HepG2 (cell line): ENCODE results near the gene CADM1. TPM values are rescaled to one million over a fixed set of nuclear protein-coding genes. Genes with fewer than 3 reads are reported as not detected.

ENCODE experiments used
- GFI1 ChIP-seq: sonication (generic); formaldehyde crosslinking; IDR thresholded peaks from 2 replicates; pipeline ENCODE4 v1.5.0; 2020; ENCODE audit warnings: missing genetic modification reagents, mild to moderate bottlenecking, borderline replicate concordance
- ISX ChIP-seq: sonication (generic); formaldehyde crosslinking; conservative IDR thresholded peaks from 2 replicates; pipeline ENCODE4 v1.5.0; 2020; ENCODE audit warnings: missing genetic modification reagents
- MATR3 ChIP-seq: sonication (generic); formaldehyde crosslinking; IDR thresholded peaks from 2 replicates; pipeline ENCODE4 v1.4.0; 2020; ENCODE audit warnings: missing genetic modification reagents
- POGZ ChIP-seq: sonication (generic); formaldehyde crosslinking; IDR thresholded peaks from 2 replicates; pipeline ENCODE4 v1.4.0; 2020; ENCODE audit warnings: mild to moderate bottlenecking, missing genetic modification reagents
- RAD51 ChIP-seq: fragments of 450-650 bp; IDR thresholded peaks from 2 replicates; pipeline ENCODE4 v1.6.1; 2016; ENCODE audit warnings: borderline replicate concordance
- RELA ChIP-seq: sonication (generic); formaldehyde crosslinking; IDR thresholded peaks from 2 replicates; pipeline ENCODE4 v1.4.0; 2020; ENCODE audit warnings: missing genetic modification reagents
- TOPORS ChIP-seq: sonication (generic); formaldehyde crosslinking; IDR thresholded peaks from 2 replicates; pipeline ENCODE4 v1.8.0; 2023; ENCODE audit warnings: mild to moderate bottlenecking, missing genetic modification reagents
- ZMAT3 ChIP-seq: sonication (generic); formaldehyde crosslinking; conservative IDR thresholded peaks from 2 replicates; pipeline ENCODE4 v1.7.0; 2021; ENCODE audit warnings: missing genetic modification reagents
- ZNF263 ChIP-seq: sonication (generic); formaldehyde crosslinking; IDR thresholded peaks from 2 replicates; pipeline ENCODE4 v1.4.0; 2020; ENCODE audit warnings: missing genetic modification reagents
- ZNF598 ChIP-seq: sonication (generic); formaldehyde crosslinking; IDR thresholded peaks from 2 replicates; pipeline ENCODE4 v1.5.1; 2020; ENCODE audit warnings: mild to moderate bottlenecking, missing genetic modification reagents, borderline replicate concordance
- ZNF737 ChIP-seq: sonication (generic); formaldehyde crosslinking; IDR thresholded peaks from 2 replicates; pipeline ENCODE4 v1.5.0; 2020; ENCODE audit warnings: missing genetic modification reagents, mild to moderate bottlenecking, borderline replicate concordance
- ZNF747 ChIP-seq: sonication (generic); formaldehyde crosslinking; IDR thresholded peaks from 2 replicates; pipeline ENCODE4 v1.8.1; 2023; ENCODE audit warnings: missing genetic modification reagents, mild to moderate bottlenecking, borderline replicate concordance
- polyA plus RNA-seq, 8 experiments: library from polyadenylated mRNA; depleted of rRNA in 3 of 8; stranded (reverse) in 7 of 8; unstranded in 1 of 8; fragments of >200 nt; fragmentation: Illumina TruSeq in 4 of 8; extraction: Trizol in 4 of 8; gene quantifications; 2 replicates each; pipeline versions ENCODE4 v1.2.1 to v1.2.3, GENCODE V29; 2011 to 2016; ENCODE audit warnings: low read depth in 4 of 8, missing spikeins in 1 of 8, mixed read lengths in 1 of 8; ENCODE audit not compliant: insufficient read depth in 1 of 8
- total RNA-seq, 5 experiments: library from RNA; depleted of rRNA; stranded (reverse); fragments of >200 nt; fragmentation: Illumina TruSeq; extraction: Trizol; gene quantifications; 2 replicates each; pipeline ENCODE4 v1.2.3, GENCODE V29; 2016; ENCODE audit warnings: low read depth in 1 of 5
- TF ChIP-seq, protein P1 (sequence below): sonication (generic); formaldehyde crosslinking; IDR thresholded peaks from 2 replicates; pipeline ENCODE4 v1.5.0; 2020; ENCODE audit warnings: mild to moderate bottlenecking, missing genetic modification reagents, borderline replicate concordance
- TF ChIP-seq, protein P2 (sequence below): sonication (generic); formaldehyde crosslinking; IDR thresholded peaks from 2 replicates; pipeline ENCODE4 v1.4.0; 2020; ENCODE audit warnings: mild to moderate bottlenecking, missing genetic modification reagents
- TF ChIP-seq, protein P3 (sequence below): IDR thresholded peaks from 2 replicates; pipeline ENCODE4 v1.6.1; 2016; ENCODE audit warnings: low read depth
- TF ChIP-seq, protein P4 (sequence below): sonication (generic); formaldehyde crosslinking; IDR thresholded peaks from one replicate; pipeline ENCODE4 v1.5.1; 2020; ENCODE audit warnings: mild to moderate bottlenecking, missing genetic modification reagents; ENCODE audit errors: not compliant biosample characterization

Gene CADM1
- total and polyA plus RNA-seq, 2 of the 13 experiments (the other 11 are each of a cell fraction or from before 2014, with no cell fraction given), result 71.3 to 122 TPM

DNA sequence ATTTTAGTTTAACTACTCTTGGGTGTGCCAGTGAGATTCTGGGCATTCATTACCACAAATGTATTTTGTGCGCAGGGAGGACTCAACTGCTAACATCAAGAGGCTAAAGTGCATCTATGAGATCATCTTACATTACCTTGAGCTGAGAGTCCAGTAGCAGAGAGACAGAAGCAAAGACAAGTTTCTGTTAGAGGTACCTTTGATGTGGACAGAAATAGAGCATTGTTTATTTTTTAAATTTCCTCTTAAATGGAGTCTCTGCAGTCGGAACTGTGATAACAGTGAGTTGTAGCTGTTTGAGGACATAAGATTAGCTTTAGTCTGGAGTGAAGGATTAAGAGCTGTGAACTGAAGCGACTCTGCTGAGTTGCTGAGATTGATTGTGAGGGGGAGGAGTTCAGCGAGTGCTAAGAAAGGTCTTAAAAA lies 297.0 kb downstream of the CADM1 start (continued):
- TF ChIP-seq, protein P1, sequence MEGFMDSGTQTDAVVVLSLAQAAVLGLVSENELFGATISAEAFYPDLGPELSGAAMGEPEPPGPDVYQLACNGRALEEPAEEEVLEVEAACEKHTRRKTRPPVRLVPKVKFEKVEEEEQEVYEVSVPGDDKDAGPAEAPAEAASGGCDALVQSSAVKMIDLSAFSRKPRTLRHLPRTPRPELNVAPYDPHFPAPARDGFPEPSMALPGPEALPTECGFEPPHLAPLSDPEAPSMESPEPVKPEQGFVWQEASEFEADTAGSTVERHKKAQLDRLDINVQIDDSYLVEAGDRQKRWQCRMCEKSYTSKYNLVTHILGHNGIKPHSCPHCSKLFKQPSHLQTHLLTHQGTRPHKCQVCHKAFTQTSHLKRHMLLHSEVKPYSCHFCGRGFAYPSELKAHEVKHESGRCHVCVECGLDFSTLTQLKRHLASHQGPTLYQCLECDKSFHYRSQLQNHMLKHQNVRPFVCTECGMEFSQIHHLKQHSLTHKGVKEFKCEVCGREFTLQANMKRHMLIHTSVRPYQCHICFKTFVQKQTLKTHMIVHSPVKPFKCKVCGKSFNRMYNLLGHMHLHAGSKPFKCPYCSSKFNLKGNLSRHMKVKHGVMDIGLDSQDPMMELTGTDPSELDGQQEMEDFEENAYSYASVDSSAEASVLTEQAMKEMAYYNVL (CRISPR knock-in tag), result peak; percentile 44; the same call in 1 of the 2 replicates
- TF ChIP-seq, protein P2, sequence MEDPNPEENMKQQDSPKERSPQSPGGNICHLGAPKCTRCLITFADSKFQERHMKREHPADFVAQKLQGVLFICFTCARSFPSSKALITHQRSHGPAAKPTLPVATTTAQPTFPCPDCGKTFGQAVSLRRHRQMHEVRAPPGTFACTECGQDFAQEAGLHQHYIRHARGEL (CRISPR knock-in tag), result no peak
- TF ChIP-seq ZNF737 (CRISPR knock-in tag) (no peak), RELA (CRISPR knock-in tag) (no peak), MATR3 (CRISPR knock-in tag) (no peak), ZNF747 (CRISPR knock-in tag) (no peak), ZMAT3 (no peak), ISX (no peak), ZNF598 (no peak), POGZ (CRISPR knock-in tag) (no peak), RAD51 (no peak), TOPORS (CRISPR knock-in tag) (no peak), GFI1 (CRISPR knock-in tag) (peak; percentile 99), ZNF263 (CRISPR knock-in tag) (peak; percentile 91)
- TF ChIP-seq, protein P3, sequence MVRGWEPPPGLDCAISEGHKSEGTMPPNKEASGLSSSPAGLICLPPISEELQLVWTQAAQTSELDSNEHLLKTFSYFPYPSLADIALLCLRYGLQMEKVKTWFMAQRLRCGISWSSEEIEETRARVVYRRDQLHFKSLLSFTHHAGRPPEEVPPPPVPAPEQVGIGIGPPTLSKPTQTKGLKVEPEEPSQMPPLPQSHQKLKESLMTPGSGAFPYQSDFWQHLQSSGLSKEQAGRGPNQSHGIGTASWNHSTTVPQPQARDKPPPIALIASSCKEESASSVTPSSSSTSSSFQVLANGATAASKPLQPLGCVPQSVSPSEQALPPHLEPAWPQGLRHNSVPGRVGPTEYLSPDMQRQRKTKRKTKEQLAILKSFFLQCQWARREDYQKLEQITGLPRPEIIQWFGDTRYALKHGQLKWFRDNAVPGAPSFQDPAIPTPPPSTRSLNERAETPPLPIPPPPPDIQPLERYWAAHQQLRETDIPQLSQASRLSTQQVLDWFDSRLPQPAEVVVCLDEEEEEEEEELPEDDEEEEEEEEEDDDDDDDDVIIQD, result no peak
- TF ChIP-seq, protein P4, sequence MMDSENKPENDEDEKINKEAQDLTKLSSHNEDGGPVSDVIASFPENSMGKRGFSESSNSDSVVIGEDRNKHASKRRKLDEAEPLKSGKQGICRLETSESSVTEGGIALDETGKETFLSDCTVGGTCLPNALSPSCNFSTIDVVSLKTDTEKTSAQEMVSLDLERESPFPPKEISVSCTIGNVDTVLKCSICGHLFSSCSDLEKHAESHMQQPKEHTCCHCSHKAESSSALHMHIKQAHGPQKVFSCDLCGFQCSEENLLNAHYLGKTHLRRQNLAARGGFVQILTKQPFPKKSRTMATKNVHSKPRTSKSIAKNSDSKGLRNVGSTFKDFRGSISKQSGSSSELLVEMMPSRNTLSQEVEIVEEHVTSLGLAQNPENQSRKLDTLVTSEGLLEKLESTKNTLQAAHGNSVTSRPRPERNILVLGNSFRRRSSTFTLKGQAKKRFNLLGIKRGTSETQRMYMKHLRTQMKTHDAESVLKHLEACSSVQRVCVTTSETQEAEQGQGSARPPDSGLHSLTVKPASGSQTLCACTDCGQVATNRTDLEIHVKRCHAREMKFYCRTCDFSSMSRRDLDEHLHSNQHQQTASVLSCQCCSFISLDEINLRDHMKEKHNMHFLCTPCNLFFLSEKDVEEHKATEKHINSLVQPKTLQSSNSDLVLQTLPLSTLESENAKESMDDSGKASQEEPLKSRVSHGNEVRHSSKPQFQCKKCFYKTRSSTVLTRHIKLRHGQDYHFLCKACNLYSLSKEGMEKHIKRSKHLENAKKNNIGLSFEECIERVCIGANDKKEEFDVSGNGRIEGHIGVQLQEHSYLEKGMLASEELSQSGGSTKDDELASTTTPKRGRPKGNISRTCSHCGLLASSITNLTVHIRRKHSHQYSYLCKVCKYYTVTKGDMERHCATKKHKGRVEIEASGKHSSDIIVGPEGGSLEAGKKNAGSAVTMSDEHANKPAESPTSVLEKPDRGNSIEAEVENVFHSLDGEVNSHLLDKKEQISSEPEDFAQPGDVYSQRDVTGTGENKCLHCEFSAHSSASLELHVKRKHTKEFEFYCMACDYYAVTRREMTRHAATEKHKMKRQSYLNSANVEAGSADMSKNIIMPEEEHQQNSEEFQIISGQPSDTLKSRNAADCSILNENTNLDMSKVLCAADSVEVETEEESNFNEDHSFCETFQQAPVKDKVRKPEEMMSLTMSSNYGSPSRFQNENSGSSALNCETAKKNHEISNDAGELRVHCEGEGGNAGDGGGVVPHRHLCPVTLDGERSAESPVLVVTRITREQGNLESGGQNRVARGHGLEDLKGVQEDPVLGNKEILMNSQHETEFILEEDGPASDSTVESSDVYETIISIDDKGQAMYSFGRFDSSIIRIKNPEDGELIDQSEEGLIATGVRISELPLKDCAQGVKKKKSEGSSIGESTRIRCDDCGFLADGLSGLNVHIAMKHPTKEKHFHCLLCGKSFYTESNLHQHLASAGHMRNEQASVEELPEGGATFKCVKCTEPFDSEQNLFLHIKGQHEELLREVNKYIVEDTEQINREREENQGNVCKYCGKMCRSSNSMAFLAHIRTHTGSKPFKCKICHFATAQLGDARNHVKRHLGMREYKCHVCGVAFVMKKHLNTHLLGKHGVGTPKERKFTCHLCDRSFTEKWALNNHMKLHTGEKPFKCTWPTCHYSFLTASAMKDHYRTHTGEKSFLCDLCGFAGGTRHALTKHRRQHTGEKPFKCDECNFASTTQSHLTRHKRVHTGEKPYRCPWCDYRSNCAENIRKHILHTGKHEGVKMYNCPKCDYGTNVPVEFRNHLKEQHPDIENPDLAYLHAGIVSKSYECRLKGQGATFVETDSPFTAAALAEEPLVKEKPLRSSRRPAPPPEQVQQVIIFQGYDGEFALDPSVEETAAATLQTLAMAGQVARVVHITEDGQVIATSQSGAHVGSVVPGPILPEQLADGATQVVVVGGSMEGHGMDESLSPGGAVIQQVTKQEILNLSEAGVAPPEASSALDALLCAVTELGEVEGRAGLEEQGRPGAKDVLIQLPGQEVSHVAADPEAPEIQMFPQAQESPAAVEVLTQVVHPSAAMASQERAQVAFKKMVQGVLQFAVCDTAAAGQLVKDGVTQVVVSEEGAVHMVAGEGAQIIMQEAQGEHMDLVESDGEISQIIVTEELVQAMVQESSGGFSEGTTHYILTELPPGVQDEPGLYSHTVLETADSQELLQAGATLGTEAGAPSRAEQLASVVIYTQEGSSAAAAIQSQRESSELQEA (CRISPR knock-in tag), result no peak
